Measurements from ENCODE around the gene GYS2.

GYS2 gene

GRCh38 chr12:21541773-21542172, 62.9 kb downstream of the GYS2 start:
- no CpG with 5 or more reads among the region's 6 CpGs for WGBS (ENCODE audit: extremely low coverage, insufficient coverage, low lambda C conversion rate)

DNA sequence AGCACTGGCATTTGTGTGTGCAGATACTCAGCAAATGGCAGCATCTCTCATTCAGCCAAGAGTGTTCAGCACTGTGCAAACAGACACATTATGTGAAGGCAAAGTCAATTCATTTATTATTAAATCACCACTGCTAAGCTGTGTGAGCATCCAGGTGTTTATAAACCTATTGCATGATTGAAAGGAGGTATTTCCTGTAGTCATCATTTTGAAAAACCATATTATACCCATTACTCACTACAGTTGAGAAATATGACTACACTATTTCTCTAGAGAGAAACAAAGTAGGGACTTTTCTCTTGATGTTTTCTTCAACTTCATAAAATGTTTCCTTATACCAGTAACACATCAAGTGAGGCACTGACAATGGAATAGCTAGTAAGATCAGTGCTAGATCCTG, 64.8 kb downstream of the GYS2 start:
- no peaks in the 10 kb centered on the region for H3K4me1 ChIP-seq (ENCODE audit: control insufficient read depth, low read depth, low read length)
- H3K4ac ChIP-seq (ENCODE audit: low read depth, low read length): no peak overlapping the region
- no peak overlapping the region for H2AK5ac ChIP-seq (ENCODE audit: low read length)
- H3K56ac ChIP-seq (ENCODE audit: low read length): no peak overlapping the region
- H2BK5ac ChIP-seq (ENCODE audit: low read length): no peak overlapping the region
- H3K4me2 ChIP-seq (ENCODE audit: low read length): no peak overlapping the region
- no peak overlapping the region for H3K18ac ChIP-seq (ENCODE audit: low read length)
- peaks cover 1% of the 10 kb centered on the region for H3K27me3 ChIP-seq (ENCODE audit: insufficient read depth, low read length, poor library complexity)
- no peak overlapping the region for H2BK15ac ChIP-seq (replicated peaks; ENCODE audit: low read depth)
- H3K23ac ChIP-seq (ENCODE audit: low read length): no peak overlapping the region
- no peak overlapping the region for H4K8ac ChIP-seq (ENCODE audit: low read depth, low read length)
- no peaks in the 10 kb centered on the region for H3K79me1 ChIP-seq (ENCODE audit: low read length)
- H4K5ac ChIP-seq (ENCODE audit: low read length): no peak overlapping the region
- no peak overlapping the region for H3K27ac ChIP-seq (ENCODE audit: low read depth, low read length)
- no peak overlapping the region for H2BK120ac ChIP-seq (ENCODE audit: low read depth, low read length)
- H3K9ac ChIP-seq (ENCODE audit: low read length): no peak overlapping the region
- H3K36me3 ChIP-seq (ENCODE audit: control insufficient read depth, insufficient read depth, low read length): no peaks in the 10 kb centered on the region
- no peaks in the 10 kb centered on the region for H3K79me2 ChIP-seq (ENCODE audit: control insufficient read depth, insufficient read depth, low read length)
- DNase-seq: no peak
- no peak overlapping the region for H3K4me3 ChIP-seq (ENCODE audit: low read length)

More at GRCh38 chr12:21541773-21542172, 62.9 kb downstream of the GYS2 start:
- Histone ChIP-seq H4K8ac (ENCODE audit: low read depth, low read length) (no peak overlapping the region), H3K18ac (ENCODE audit: low read length) (no peak overlapping the region), H3K4me1 (ENCODE audit: control insufficient read depth, low read depth, low read length) (no peaks in the 10 kb centered on the region), H3K23ac (ENCODE audit: low read length) (no peak overlapping the region), H2BK120ac (ENCODE audit: low read depth, low read length) (no peak overlapping the region), H2AK5ac (ENCODE audit: low read length) (no peak overlapping the region), H3K9ac (ENCODE audit: low read length) (no peak overlapping the region), H2BK15ac (replicated peaks; ENCODE audit: low read depth) (no peak overlapping the region), H3K79me1 (ENCODE audit: low read length) (no peaks in the 10 kb centered on the region), H3K27me3 (ENCODE audit: insufficient read depth, low read length, poor library complexity) (no peaks in the 10 kb centered on the region), H3K79me2 (ENCODE audit: control insufficient read depth, insufficient read depth, low read length) (no peaks in the 10 kb centered on the region), H3K27ac (ENCODE audit: low read depth, low read length) (no peak overlapping the region), H3K4me3 (ENCODE audit: low read length) (no peak overlapping the region), H2BK5ac (ENCODE audit: low read length) (no peak overlapping the region), H3K36me3 (ENCODE audit: control insufficient read depth, insufficient read depth, low read length) (no peaks in the 10 kb centered on the region), H3K4ac (ENCODE audit: low read depth, low read length) (no peak overlapping the region), H4K5ac (ENCODE audit: low read length) (no peak overlapping the region), H3K4me2 (ENCODE audit: low read length) (no peak overlapping the region), H3K56ac (ENCODE audit: low read length) (no peak overlapping the region)
- no peak for DNase-seq

GRCh38 chr12:21538061-21538653, 66.5 kb downstream of the GYS2 start:
- no peak overlapping the region for H3K4ac ChIP-seq (ENCODE audit: low read depth, low read length)
- H4K8ac ChIP-seq (ENCODE audit: low read depth, low read length): no peak overlapping the region
- H3K36me3 ChIP-seq (ENCODE audit: control insufficient read depth, insufficient read depth, low read length): no peaks in the 10 kb centered on the region
- no peak overlapping the region for H3K56ac ChIP-seq (ENCODE audit: low read length)
- no peak overlapping the region for H3K27ac ChIP-seq (ENCODE audit: low read depth, low read length)
- no peak overlapping the region for H3K4me2 ChIP-seq (ENCODE audit: low read length)
- H2AK5ac ChIP-seq (ENCODE audit: low read length): no peak overlapping the region
- no peak overlapping the region for H3K4me3 ChIP-seq (ENCODE audit: low read length)
- no CpG with 5 or more reads among the region's 5 CpGs for WGBS (ENCODE audit: extremely low coverage, insufficient coverage, low lambda C conversion rate)
- H3K23ac ChIP-seq (ENCODE audit: low read length): no peak overlapping the region
- no peaks in the 10 kb centered on the region for H3K4me1 ChIP-seq (ENCODE audit: control insufficient read depth, low read depth, low read length)
- no peaks in the 10 kb centered on the region for H3K79me2 ChIP-seq (ENCODE audit: control insufficient read depth, insufficient read depth, low read length)
- no peak overlapping the region for H2BK5ac ChIP-seq (ENCODE audit: low read length)
- H3K9ac ChIP-seq (ENCODE audit: low read length): no peak overlapping the region
- no peak overlapping the region for H2BK120ac ChIP-seq (ENCODE audit: low read depth, low read length)
- peak; percentile 38 for DNase-seq
- H3K79me1 ChIP-seq (ENCODE audit: low read length): no peaks in the 10 kb centered on the region
- H2BK15ac ChIP-seq (replicated peaks; ENCODE audit: low read depth): no peak overlapping the region
- no peak overlapping the region for H4K5ac ChIP-seq (ENCODE audit: low read length)
- no peak overlapping the region for H3K18ac ChIP-seq (ENCODE audit: low read length)
- peaks cover 2% of the 10 kb centered on the region for H3K27me3 ChIP-seq (ENCODE audit: insufficient read depth, low read length, poor library complexity)

GRCh38 chr12:21529456-21529855, 75.2 kb downstream of the GYS2 start:
- Histone ChIP-seq H3K18ac (ENCODE audit: low read length) (no peak overlapping the region), H3K79me1 (ENCODE audit: low read length) (no peaks in the 10 kb centered on the region), H2BK5ac (ENCODE audit: low read length) (no peak overlapping the region), H3K4me1 (ENCODE audit: control insufficient read depth, low read depth, low read length) (no peaks in the 10 kb centered on the region), H3K9ac (ENCODE audit: low read length) (no peak overlapping the region), H3K56ac (ENCODE audit: low read length) (no peak overlapping the region), H3K27me3 (ENCODE audit: insufficient read depth, low read length, poor library complexity) (peaks cover 4% of the 10 kb centered on the region), H3K27ac (ENCODE audit: low read depth, low read length) (no peak overlapping the region), H4K5ac (ENCODE audit: low read length) (no peak overlapping the region), H2BK15ac (replicated peaks; ENCODE audit: low read depth) (no peak overlapping the region), H2AK5ac (ENCODE audit: low read length) (no peak overlapping the region), H3K36me3 (ENCODE audit: control insufficient read depth, insufficient read depth, low read length) (no peaks in the 10 kb centered on the region), H3K4ac (ENCODE audit: low read depth, low read length) (no peak overlapping the region), H2BK120ac (ENCODE audit: low read depth, low read length) (no peak overlapping the region), H3K79me2 (ENCODE audit: control insufficient read depth, insufficient read depth, low read length) (no peaks in the 10 kb centered on the region), H3K23ac (ENCODE audit: low read length) (no peak overlapping the region), H4K8ac (ENCODE audit: low read depth, low read length) (no peak overlapping the region), H3K4me2 (ENCODE audit: low read length) (no peak overlapping the region), H3K4me3 (ENCODE audit: low read length) (no peak overlapping the region)
- no CpG with 5 or more reads among the region's 2 CpGs for WGBS (ENCODE audit: extremely low coverage, insufficient coverage, low lambda C conversion rate)
- DNase-seq: no peak

DNA sequence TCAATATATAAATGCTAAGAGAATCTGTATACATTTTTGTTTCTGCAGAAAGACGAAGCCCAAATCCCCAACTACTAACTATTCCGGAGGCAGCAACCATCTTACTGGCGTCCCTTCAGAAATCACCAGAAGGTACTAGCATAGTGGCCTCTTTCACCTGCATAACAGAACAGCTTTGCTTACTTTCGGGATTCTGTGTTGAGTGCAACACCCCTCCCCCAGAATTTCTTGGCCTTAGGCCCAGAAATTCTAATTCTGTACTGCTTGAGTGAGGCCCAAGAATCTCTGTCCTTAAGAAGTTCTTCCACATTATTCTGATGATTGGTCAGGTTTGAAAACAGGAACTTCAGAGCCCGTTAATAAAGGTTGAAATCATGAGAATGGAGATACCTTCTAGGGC, 75.7 kb downstream of the GYS2 start:
- no peak overlapping the region for H4K8ac ChIP-seq (ENCODE audit: low read depth, low read length)
- H2BK120ac ChIP-seq (ENCODE audit: low read depth, low read length): no peak overlapping the region
- no peaks in the 10 kb centered on the region for H3K4me1 ChIP-seq (ENCODE audit: control insufficient read depth, low read depth, low read length)
- H2BK15ac ChIP-seq (replicated peaks; ENCODE audit: low read depth): no peak overlapping the region
- H3K36me3 ChIP-seq (ENCODE audit: control insufficient read depth, insufficient read depth, low read length): no peaks in the 10 kb centered on the region
- no CpG with 5 or more reads among the region's 5 CpGs for WGBS (ENCODE audit: extremely low coverage, insufficient coverage, low lambda C conversion rate)
- H3K23ac ChIP-seq (ENCODE audit: low read length): no peak overlapping the region
- H3K4ac ChIP-seq (ENCODE audit: low read depth, low read length): no peak overlapping the region
- H3K4me3 ChIP-seq (ENCODE audit: low read length): no peak overlapping the region
- no peak overlapping the region for H3K56ac ChIP-seq (ENCODE audit: low read length)
- no peak for DNase-seq
- no peak overlapping the region for H2AK5ac ChIP-seq (ENCODE audit: low read length)
- H3K4me2 ChIP-seq (ENCODE audit: low read length): no peak overlapping the region
- H3K18ac ChIP-seq (ENCODE audit: low read length): no peak overlapping the region
- H4K5ac ChIP-seq (ENCODE audit: low read length): no peak overlapping the region
- H3K79me2 ChIP-seq (ENCODE audit: control insufficient read depth, insufficient read depth, low read length): no peaks in the 10 kb centered on the region
- peaks cover 4% of the 10 kb centered on the region for H3K27me3 ChIP-seq (ENCODE audit: insufficient read depth, low read length, poor library complexity)
- no peaks in the 10 kb centered on the region for H3K79me1 ChIP-seq (ENCODE audit: low read length)
- H3K9ac ChIP-seq (ENCODE audit: low read length): no peak overlapping the region
- H2BK5ac ChIP-seq (ENCODE audit: low read length): no peak overlapping the region
- no peak overlapping the region for H3K27ac ChIP-seq (ENCODE audit: low read depth, low read length)

DNA sequence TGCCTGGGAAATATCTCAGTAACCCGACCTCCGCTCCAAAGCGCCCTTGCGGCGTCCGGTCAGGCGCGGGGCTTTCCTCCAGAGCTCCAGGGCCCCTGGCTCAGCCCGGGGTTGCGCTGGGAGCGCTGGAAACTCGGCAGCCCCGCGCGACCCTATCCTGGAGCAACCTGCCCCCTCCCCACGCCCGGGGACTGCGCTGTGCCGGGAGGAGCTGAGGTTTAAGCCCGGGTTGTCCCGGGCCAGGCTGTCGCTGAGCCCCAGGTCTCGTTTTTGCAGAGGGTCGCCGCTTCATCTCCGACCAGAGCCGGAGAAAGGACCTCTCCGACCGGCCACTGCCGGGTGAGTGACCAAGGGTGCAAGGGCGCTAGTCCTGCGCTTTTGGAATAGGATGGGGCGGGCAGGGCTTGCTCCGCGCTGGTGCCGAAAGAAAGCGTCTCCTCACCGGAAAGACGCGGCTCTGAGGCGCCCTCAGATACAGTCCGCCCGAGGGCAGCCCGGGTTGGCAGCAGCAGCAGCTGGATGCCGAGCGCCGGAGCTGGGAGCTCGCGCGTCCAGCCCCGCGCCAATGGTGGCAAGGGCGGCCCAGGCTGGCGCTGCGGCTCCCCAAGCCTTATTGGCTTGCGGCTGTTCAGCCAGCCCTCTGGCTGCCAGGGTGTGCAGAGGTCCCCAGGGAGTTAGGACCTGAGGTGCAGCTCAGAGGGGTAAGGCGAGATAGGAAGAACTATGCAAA, 77.0 kb downstream of the GYS2 start:
- DNase-seq: peak; percentile 76
- Histone ChIP-seq H2BK5ac (ENCODE audit: low read length) (no peak overlapping the region), H3K27ac (ENCODE audit: low read depth, low read length) (no peak overlapping the region), H3K18ac (ENCODE audit: low read length) (no peak overlapping the region), H3K4me1 (ENCODE audit: control insufficient read depth, low read depth, low read length) (no peaks in the 10 kb centered on the region), H2BK120ac (ENCODE audit: low read depth, low read length) (no peak overlapping the region), H2BK15ac (replicated peaks; ENCODE audit: low read depth) (no peak overlapping the region), H3K27me3 (ENCODE audit: insufficient read depth, low read length, poor library complexity) (peaks cover 4% of the 10 kb centered on the region), H3K4me2 (ENCODE audit: low read length) (peak overlapping the region; percentile 33), H3K79me1 (ENCODE audit: low read length) (no peaks in the 10 kb centered on the region), H4K8ac (ENCODE audit: low read depth, low read length) (no peak overlapping the region), H3K23ac (ENCODE audit: low read length) (no peak overlapping the region), H3K56ac (ENCODE audit: low read length) (peak overlapping the region; percentile 59), H2AK5ac (ENCODE audit: low read length) (no peak overlapping the region), H3K9ac (ENCODE audit: low read length) (peak overlapping the region; percentile 53), H3K79me2 (ENCODE audit: control insufficient read depth, insufficient read depth, low read length) (no peaks in the 10 kb centered on the region), H3K4me3 (ENCODE audit: low read length) (peak overlapping the region; percentile 14), H3K4ac (ENCODE audit: low read depth, low read length) (no peak overlapping the region), H4K5ac (ENCODE audit: low read length) (no peak overlapping the region), H3K36me3 (ENCODE audit: control insufficient read depth, insufficient read depth, low read length) (no peaks in the 10 kb centered on the region)
- WGBS (ENCODE audit: extremely low coverage, insufficient coverage, low lambda C conversion rate): no CpG with 5 or more reads among the region's 57 CpGs

All from mesendoderm (in vitro differentiated cells).